Measurements from ENCODE around the gene ZNF710. TPM values are rescaled to one million over a fixed set of nuclear protein-coding genes. Genes with fewer than 3 reads are reported as not detected.

ZNF710 gene
- total RNA-seq, 3 donors from 2014 or later (not counting 1 experiment from before 2014, with no cell fraction given): 26.5 to 43.1 (median 26.6) TPM

DNA sequence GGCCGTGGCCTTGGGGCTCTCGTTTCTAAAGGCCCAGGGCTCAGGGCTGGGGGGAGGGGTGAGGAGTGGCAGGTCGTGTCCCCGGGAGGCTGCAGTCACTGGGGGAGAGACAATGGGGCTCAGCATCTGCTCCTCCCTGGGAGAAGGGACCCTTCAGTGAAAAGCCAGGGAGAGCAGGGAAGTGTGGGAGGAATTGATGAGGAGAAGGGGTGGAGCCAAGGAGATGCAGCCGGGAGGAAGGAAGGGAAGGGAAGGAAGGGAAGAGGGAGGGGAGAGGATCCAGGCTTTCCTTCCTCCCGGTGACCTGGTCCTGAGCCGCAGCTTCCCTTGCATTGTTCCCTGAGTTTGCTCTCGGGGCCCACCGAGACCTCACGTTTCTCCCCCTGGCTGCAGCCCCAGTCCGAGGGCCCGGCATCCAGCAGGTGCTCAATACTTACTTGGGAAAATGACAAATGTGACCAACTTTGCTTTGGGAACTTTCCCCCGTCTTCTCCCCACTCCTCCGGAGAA is 1.4 kb upstream of the ZNF710 start:
- intact Hi-C loops (cut with micrococcal nuclease): no loop called here
- no peaks in the 10 kb centered on the region for H3K9me3 ChIP-seq (ENCODE audit: control insufficient read depth, insufficient read depth, low read length)
- peak overlapping the region; percentile 31 for H3K4me3 Mint-ChIP-seq
- DNase-seq: no peak
- no peak overlapping the region for H3K27ac ChIP-seq (ENCODE audit: low read length)
- ATAC-seq: no peak
- peaks cover 43% of the 10 kb centered on the region for H3K4me1 ChIP-seq (ENCODE audit: control insufficient read depth, insufficient read depth, low read length)
- H3K27me3 Mint-ChIP-seq (ENCODE audit: low read depth in 2 of 2): peaks cover 0 to 6% of the 10 kb centered on the region in 2 donors
- H3K36me3 ChIP-seq (ENCODE audit: control insufficient read depth, insufficient read depth, low read length): no peaks in the 10 kb centered on the region
- TF ChIP-seq CTCF (IDR thresholded peaks at IDR 0.05): no peak
- H3K27ac Mint-ChIP-seq: peak overlapping the region in 1 of 2 donors; percentile 72
- no peaks in the 10 kb centered on the region for H3K27me3 ChIP-seq (ENCODE audit: control insufficient read depth, insufficient read depth, low read length)
- H3K36me3 Mint-ChIP-seq: peaks cover 9% of the 10 kb centered on the region
- no peak overlapping the region for H3K4me3 ChIP-seq (ENCODE audit: low read length)
- H3K9me3 Mint-ChIP-seq: no peaks in the 10 kb centered on the region
- H3K4me1 Mint-ChIP-seq: peaks cover 40 to 46% of the 10 kb centered on the region in 2 donors
- 78% methylated on average over 14 of the region's 14 CpGs for WGBS (ENCODE audit: insufficient coverage)

DNA sequence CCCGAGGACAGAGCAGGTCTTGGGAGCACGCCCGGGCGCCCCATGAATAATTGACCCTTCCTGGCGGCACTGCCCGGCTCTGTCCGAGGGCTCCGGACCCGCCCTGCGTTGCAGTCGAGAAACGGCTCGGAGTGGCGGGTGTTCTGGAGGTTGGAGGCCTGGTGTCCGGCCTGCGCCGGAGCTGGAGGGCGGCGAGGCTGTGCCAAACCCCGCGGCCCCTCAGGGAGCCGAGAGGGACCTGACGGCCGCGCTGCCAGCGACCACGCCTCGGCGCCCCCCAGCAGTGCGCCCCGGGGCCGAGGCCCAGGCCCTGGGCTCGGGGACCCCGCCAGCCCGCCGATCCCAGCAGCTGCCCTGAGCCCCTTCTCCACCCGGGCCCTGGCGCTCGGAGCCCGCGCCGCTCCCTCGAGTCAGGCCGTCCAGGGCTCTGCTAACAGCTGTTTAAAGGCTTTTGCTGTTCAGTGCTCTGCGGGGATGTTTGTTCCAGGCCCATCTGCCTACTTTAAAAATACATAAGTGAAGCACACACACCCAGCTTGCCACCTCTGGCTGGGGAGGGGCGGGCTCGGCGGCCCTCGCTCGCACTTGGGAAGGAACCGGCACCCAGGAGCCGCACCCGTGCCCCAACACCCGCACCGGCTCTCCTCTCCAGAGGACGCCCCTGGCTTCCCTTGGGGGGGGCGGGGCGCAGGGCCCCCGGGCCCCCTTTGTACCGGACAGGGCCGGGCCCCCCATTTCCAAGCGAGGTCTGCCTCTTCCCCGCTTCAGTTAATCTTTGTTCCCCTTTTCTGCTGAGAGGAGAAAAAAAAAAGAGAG is 730 bp upstream of the ZNF710 start:
- Mint-ChIP-seq H3K4me3 (peak overlapping the region; percentile 97), H3K4me1 (peaks cover 46 to 52% of the 10 kb centered on the region in 2 donors), H3K27ac (peak overlapping the region; percentile 94), H3K36me3 (peaks cover 9% of the 10 kb centered on the region), H3K9me3 (no peaks in the 10 kb centered on the region), H3K27me3 (ENCODE audit: low read depth in 2 of 2) (peaks cover 0 to 6% of the 10 kb centered on the region in 2 donors)
- Histone ChIP-seq H3K4me1 (ENCODE audit: control insufficient read depth, insufficient read depth, low read length) (peaks cover 43% of the 10 kb centered on the region), H3K27me3 (ENCODE audit: control insufficient read depth, insufficient read depth, low read length) (no peaks in the 10 kb centered on the region), H3K27ac (ENCODE audit: low read length) (peak overlapping the region; percentile 78), H3K4me3 (ENCODE audit: low read length) (peak overlapping the region; percentile 89), H3K36me3 (ENCODE audit: control insufficient read depth, insufficient read depth, low read length) (no peaks in the 10 kb centered on the region), H3K9me3 (ENCODE audit: control insufficient read depth, insufficient read depth, low read length) (no peaks in the 10 kb centered on the region)
- 57% methylated on average over 63 of the region's 63 CpGs for WGBS (ENCODE audit: insufficient coverage)
- no peak for TF ChIP-seq CTCF (IDR thresholded peaks at IDR 0.05)
- intact Hi-C loops (cut with micrococcal nuclease): no loop called here
- DNase-seq: peak in 1 of 2 donors; percentile 37
- ATAC-seq: peak in 1 of 3 donors; percentile 4

DNA sequence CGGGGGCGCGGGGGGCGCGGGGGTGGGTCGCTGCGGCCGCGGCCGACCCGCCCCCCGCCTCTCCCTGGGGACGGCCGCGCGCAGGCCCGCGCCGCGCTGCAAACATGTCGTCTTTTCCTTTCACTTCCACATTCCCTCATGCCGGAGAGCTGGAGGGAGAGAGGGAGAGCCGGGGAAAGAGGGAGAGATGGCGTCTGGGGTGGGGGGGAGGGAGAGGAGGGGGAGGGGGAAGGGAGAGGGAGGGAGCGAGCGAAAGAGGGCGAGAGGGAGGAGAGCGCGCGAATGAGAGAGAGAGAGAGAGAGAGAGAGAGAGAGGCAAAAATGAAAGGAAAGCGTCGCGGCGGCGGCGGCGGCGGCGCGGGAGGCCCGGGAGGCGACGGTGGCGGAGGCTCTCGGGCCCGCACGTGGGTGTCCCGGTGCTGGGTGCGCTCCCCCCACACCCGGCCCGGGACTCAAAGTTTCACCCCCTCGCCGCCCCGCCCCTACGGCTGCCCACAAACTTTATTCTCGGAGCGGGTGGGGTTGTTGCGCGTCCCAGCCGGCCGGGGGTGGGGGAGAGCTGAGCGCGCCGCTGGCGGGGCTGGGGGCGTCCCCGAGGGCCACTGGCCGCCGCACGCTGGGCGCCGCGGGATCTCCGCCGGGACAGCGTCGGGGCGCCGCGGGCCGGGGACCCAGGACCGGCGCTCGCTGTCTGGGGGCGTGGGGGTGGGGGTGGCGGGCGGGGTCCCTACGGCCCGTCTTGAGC is 731 bp downstream of the ZNF710 start:
- Histone ChIP-seq H3K4me3 (ENCODE audit: low read length) (peak overlapping the region; percentile 51), H3K36me3 (ENCODE audit: control insufficient read depth, insufficient read depth, low read length) (no peaks in the 10 kb centered on the region), H3K9me3 (ENCODE audit: control insufficient read depth, insufficient read depth, low read length) (no peaks in the 10 kb centered on the region), H3K27ac (ENCODE audit: low read length) (peak overlapping the region; percentile 70), H3K4me1 (ENCODE audit: control insufficient read depth, insufficient read depth, low read length) (peaks cover 46% of the 10 kb centered on the region), H3K27me3 (ENCODE audit: control insufficient read depth, insufficient read depth, low read length) (no peaks in the 10 kb centered on the region)
- under 1% methylated on average over 57 of the region's 89 CpGs for WGBS (ENCODE audit: insufficient coverage)
- Mint-ChIP-seq H3K4me1 (peaks cover 60 to 64% of the 10 kb centered on the region in 2 donors), H3K27me3 (ENCODE audit: low read depth in 2 of 2) (peaks cover 0 to 6% of the 10 kb centered on the region in 2 donors), H3K4me3 (peak overlapping the region; percentile 96), H3K36me3 (peaks cover 9% of the 10 kb centered on the region), H3K27ac (peak overlapping the region; percentile 94), H3K9me3 (no peaks in the 10 kb centered on the region)
- no peak for TF ChIP-seq CTCF (IDR thresholded peaks at IDR 0.05)
- DNase-seq (peak; percentile 61 to 77), ATAC-seq (peak; percentile 59 to 70 (median 66))
- intact Hi-C loops (cut with micrococcal nuclease): loop anchor here (1.0 to 2.0 kb wide), 2 partner anchors 37 to 69 kb away; no protein-coding TSS in a partner anchor
